Rectal smooth muscle tissue (tissue), 1 donor: ENCODE results near the gene HOXB4.
A peak's percentile ranks its signal among the peaks of the same experiment; 100 is the strongest.

Source experiments
- H3K27ac ChIP-seq: one replicate; pipeline ENCODE4 v1.7.0; 2013; ENCODE audit warnings: low read depth, low read length, inconsistent platforms
- H3K27me3 ChIP-seq: one replicate; pipeline ENCODE4 v1.7.0; 2013; ENCODE audit warnings: low read length; ENCODE audit not compliant: control insufficient read depth, insufficient read depth
- H3K36me3 ChIP-seq: one replicate; pipeline ENCODE4 v1.7.0; 2013; ENCODE audit warnings: low read length; ENCODE audit not compliant: control insufficient read depth, insufficient read depth
- H3K4me1 ChIP-seq: one replicate; pipeline ENCODE4 v1.7.0; 2013; ENCODE audit warnings: low read length; ENCODE audit not compliant: control insufficient read depth, insufficient read depth
- H3K4me3 ChIP-seq: one replicate; pipeline ENCODE4 v1.7.0; 2013; ENCODE audit warnings: low read length
- H3K9ac ChIP-seq: one replicate; pipeline ENCODE4 v1.7.0; 2013; ENCODE audit warnings: low read length

The HOXB4 gene

DNA sequence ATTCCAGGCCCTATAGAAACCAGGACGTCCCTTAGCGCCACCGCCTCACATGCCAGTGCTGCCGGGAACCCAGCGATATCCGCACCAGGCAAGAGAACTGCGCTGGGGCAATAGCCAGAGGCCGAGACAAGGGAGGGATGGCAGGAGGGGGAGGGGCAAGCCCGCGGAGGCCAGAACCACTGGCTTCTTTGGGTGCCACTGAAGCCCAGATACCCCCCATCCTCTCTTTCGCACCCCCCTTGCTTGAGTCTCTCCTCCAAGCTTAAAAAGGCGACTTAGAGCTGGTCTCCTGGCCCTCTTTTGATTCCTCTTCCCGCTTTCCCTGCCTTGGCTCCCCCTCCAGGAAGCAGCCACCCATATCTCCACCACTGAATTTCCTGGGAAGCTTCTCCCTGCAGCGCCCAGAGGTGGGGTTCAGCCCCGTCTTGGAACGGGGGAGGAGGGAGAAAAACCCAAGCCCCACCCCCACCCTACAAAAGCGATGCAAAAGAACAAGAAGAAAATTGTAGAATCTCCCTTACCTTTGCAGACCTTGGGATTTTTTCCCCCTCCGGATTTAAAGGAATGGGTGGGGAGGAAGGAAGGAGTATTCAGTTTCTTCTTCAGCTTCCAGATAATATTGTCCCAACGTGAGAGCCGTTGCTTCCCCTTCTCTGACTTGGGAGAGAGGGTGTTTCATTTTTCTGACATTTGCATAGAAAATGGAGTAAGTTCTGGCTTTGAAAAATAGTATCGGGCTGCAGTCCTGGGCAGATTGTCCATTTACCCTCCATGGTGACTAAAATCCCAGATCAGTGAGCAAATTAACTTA is 26.0 kb upstream of the HOXB4 start:
- H3K36me3 ChIP-seq, result no peaks in the 10 kb centered on the region
- peak overlapping the region; percentile 61 for H3K27ac ChIP-seq
- peak overlapping the region; percentile 53 for H3K4me3 ChIP-seq
- H3K27me3 ChIP-seq, result peaks cover 5% of the 10 kb centered on the region
- peaks cover 22% of the 10 kb centered on the region for H3K4me1 ChIP-seq
- peak overlapping the region; percentile 10 for H3K9ac ChIP-seq

DNA sequence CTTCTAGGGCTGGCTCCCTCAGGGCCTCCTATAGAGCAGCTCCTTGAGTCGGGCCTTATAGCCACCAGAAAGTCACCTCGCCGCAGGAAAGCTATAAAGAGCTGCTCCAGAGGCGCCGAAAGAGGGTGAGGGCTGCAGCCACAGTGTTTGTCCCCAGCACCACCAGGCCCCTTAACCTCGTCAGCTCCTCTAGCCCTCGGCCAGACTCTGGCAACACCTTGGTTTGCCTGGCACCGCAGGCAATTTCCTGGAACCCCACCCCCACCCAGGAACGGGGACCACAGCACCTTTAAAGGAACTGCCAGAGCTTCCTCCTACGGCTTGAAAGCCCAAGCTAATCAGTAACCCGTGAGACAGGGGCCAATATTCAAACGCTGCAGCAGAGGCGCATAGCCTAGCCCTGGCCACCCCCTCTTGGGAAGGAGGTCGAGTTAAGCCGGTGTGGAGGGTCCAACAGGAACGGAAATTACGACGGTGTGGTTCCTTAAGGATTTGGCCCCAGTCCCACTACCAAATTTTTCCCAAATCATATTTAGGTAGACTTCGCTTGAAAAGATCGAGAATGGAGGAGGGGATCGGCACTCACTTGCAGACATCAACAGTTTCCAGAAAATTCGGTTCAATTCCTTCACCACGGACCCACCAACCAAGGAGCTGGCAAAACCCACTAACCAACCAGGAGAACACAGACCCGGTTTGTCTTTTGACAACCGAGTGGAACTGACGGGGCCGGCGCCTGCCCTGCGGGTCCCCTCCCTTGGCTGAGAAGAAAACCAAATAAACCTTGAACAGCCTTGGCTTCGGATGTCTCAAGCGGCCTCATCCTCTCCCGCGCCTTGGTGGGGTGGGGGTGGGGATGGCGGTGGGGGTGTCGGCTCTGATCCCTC is 23.6 kb upstream of the HOXB4 start:
- H3K4me1 ChIP-seq, result peaks cover 22% of the 10 kb centered on the region
- peak overlapping the region; percentile 53 for H3K4me3 ChIP-seq
- no peaks in the 10 kb centered on the region for H3K36me3 ChIP-seq
- H3K9ac ChIP-seq, result no peak overlapping the region
- no peak overlapping the region for H3K27ac ChIP-seq
- H3K27me3 ChIP-seq, result peaks cover 6% of the 10 kb centered on the region

DNA sequence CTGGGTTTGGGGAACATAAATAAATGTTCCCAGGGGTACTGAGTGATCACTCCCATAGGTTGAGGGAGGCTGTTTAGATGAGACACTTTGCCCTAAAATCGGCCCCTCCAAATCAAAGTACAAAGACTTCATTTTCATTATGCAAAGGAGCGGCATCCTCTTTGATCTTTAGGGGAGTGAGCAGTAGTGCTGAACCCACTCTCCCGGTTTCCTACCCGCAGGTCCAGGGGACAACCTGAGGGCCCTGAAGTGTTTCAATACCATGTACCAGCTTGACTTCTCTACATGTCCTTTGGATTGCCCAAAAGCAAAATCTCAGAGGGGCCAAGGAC is 23.0 kb upstream of the HOXB4 start:
- H3K4me3 ChIP-seq, result peak overlapping the region; percentile 53
- H3K9ac ChIP-seq, result no peak overlapping the region
- H3K27ac ChIP-seq, result peak overlapping the region; percentile 65
- H3K27me3 ChIP-seq, result peaks cover 6% of the 10 kb centered on the region
- peaks cover 22% of the 10 kb centered on the region for H3K4me1 ChIP-seq
- no peaks in the 10 kb centered on the region for H3K36me3 ChIP-seq

DNA sequence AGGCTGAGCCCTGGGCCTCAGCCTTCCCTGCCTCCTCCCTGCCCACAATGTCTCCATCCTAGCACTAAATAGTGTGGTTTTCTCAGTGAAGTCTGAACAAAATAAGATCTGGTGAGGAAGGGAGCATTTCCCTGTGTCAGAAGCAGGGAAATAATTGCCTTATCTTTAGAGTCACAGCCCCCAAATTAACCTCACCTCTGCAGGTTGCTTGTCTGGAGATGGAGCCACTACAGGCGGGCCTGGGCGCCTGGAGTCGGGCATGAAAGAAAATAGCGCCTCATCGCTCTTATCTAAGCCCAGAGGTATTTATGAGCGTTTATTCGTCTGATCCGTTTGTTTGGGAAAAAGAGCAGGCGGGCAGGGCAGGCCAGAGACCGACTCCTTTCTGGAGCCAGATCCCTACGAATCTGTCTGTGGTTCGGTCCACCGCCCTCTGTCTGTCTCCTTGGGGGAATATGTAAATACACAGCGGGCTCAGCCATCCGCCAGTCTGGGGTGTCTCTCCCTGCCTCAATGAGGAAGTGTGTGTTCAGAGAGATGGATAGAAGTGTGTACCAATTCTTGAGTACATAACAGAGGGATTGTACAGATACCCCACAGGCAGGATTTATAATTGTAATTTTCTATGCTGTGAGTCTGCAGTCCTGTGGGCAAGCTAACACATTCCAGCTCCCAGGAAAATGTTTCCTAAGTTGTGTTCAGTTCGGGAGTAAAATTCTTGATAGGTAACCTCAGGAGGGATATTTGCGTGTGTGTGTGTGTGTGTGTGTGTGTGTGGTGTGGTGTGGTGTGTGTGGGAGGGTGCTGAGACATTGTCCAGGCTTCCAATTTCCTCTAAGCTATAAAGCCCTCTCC is 22.3 kb upstream of the HOXB4 start:
- H3K36me3 ChIP-seq, result no peaks in the 10 kb centered on the region
- no peak overlapping the region for H3K9ac ChIP-seq
- peaks cover 27% of the 10 kb centered on the region for H3K4me1 ChIP-seq
- no peak overlapping the region for H3K4me3 ChIP-seq
- H3K27me3 ChIP-seq, result peaks cover 6% of the 10 kb centered on the region
- peak overlapping the region; percentile 65 for H3K27ac ChIP-seq

DNA sequence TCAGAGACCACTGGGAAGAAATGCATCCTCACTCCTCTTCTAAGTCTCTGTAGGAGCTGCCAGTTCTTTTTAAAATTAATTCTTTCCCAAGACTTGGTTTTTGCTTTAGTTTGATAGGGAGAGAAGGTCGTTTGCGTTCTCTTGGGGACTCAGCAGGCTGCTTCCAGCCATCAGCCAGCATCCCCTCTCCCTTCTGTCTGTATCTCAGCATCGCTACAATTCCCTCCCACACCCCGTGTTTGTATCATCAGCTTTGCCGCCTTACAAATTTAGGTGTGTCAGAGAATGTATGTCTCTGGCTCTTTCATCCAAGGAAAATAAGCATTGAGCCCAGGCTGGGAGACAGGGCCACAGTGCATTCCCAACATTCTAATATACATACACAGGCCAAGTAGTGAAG is 21.2 kb upstream of the HOXB4 start:
- peak overlapping the region; percentile 65 for H3K27ac ChIP-seq
- H3K27me3 ChIP-seq, result peaks cover 2% of the 10 kb centered on the region
- no peak overlapping the region for H3K9ac ChIP-seq
- H3K36me3 ChIP-seq, result no peaks in the 10 kb centered on the region
- no peak overlapping the region for H3K4me3 ChIP-seq
- H3K4me1 ChIP-seq, result peaks cover 36% of the 10 kb centered on the region

GRCh38 chr17:48598736-48599135 is 20.6 kb upstream of the HOXB4 start:
- H3K4me3 ChIP-seq, result no peak overlapping the region
- H3K4me1 ChIP-seq, result peaks cover 36% of the 10 kb centered on the region
- peaks cover 2% of the 10 kb centered on the region for H3K27me3 ChIP-seq
- no peak overlapping the region for H3K9ac ChIP-seq
- peak overlapping the region; percentile 82 for H3K27ac ChIP-seq
- no peaks in the 10 kb centered on the region for H3K36me3 ChIP-seq

- Histone ChIP-seq H3K36me3 (no peaks in the 10 kb centered on the region), H3K27ac (peak overlapping the region; percentile 82), H3K4me3 (peak overlapping the region; percentile 62), H3K4me1 (peaks cover 36% of the 10 kb centered on the region), H3K27me3 (peaks cover 2% of the 10 kb centered on the region), H3K9ac (peak overlapping the region; percentile 2)
These were observed 19.9 kb upstream of the HOXB4 start for GRCh38 chr17:48597778-48598631.

DNA sequence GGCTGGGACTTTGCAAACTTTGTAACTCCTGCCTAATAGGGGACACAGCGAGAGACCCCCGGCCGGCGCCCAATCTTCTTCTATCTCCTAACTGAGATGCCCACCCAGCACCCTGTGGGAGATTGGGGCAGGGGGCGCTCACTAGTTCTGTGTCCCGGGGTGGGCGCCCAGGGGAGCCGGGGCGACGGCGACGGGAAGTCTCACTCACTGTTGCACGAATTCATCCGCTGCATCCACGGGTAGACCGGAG is 19.3 kb upstream of the HOXB4 start:
- H3K36me3 ChIP-seq, result no peaks in the 10 kb centered on the region
- peak overlapping the region; percentile 82 for H3K27ac ChIP-seq
- H3K4me1 ChIP-seq, result peaks cover 36% of the 10 kb centered on the region
- peaks cover 2% of the 10 kb centered on the region for H3K27me3 ChIP-seq
- H3K4me3 ChIP-seq, result peak overlapping the region; percentile 62
- H3K9ac ChIP-seq, result peak overlapping the region; percentile 2

DNA sequence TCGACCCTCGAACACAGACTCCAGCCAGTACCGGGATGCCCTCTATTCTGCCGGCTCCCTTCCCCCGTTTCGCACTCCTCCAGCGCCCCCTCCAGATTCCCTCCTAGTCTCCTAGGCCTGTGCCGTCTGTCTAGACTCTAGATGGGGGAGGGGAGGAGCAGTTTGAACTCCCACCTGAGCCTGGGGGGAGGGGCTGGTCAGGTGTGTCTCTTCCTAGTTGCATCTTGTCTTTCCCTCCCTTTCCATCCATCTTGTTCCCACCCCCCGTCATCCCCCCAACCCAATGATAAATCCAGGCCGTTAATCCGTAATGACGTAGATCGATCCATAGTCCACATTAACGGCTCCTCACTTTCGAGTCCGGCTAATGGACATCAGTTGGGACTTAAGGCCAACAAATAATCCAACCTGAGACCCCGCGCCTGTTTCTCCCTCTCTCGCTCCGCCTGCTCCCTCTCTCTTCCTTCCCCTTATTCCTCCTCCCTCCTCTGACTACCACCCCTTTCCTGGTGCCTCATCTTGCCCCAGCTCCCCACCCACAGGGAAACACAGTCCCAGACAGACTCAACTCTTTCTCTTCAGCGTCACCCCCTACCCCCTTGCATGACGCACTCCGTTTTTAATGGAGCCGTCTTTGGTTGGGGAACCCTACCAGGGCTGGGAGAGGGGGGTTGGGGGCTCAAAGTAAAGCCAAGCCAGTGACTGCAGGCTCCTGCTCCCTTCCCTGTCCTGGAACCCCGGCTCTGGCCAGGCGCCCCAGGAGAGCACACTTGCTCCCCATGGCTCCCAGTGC is 18.8 kb upstream of the HOXB4 start:
- H3K27me3 ChIP-seq, result peaks cover 2% of the 10 kb centered on the region
- no peaks in the 10 kb centered on the region for H3K36me3 ChIP-seq
- peak overlapping the region; percentile 82 for H3K27ac ChIP-seq
- H3K9ac ChIP-seq, result peak overlapping the region; percentile 3
- peaks cover 34% of the 10 kb centered on the region for H3K4me1 ChIP-seq
- peak overlapping the region; percentile 62 for H3K4me3 ChIP-seq

- no peaks in the 10 kb centered on the region for H3K36me3 ChIP-seq
- H3K27ac ChIP-seq, result peak overlapping the region; percentile 82
- peak overlapping the region; percentile 3 for H3K9ac ChIP-seq
- H3K4me1 ChIP-seq, result peaks cover 32% of the 10 kb centered on the region
- peak overlapping the region; percentile 62 for H3K4me3 ChIP-seq
- H3K27me3 ChIP-seq, result peaks cover 2% of the 10 kb centered on the region
These were observed 18.0 kb upstream of the HOXB4 start for GRCh38 chr17:48596000-48596734.
